Stimulated activated CD4-positive, alpha-beta T cell treated with anti-CD3 and anti-CD28 coated beads, TNF-alpha, amount 100 ng/mL, for 4 hours (primary cell): ENCODE data around the gene SBNO2.
"Not testable (repeated sequence)": the region's sequence is repeated elsewhere in the genome, so short reads cannot be mapped to it uniquely, and the experiment has no call there.

ENCODE experiments used
- DNase-seq, 3 experiments: peaks; one replicate each; pipeline ENCODE4 v3.0.0-alpha.2; 2020; ENCODE audit warnings: low read depth in 3 of 3

SBNO2 gene

GRCh38 chr19:1119475-1120217 is 54.4 kb downstream of the SBNO2 start:
- no peak for DNase-seq

GRCh38 chr19:1118999-1119398 is 55.1 kb downstream of the SBNO2 start:
- no peak for DNase-seq

- no peak for DNase-seq
Measured at GRCh38 chr19:1117654-1118053, 56.4 kb downstream of the SBNO2 start.

GRCh38 chr19:1116726-1117581 is 57.1 kb downstream of the SBNO2 start:
- no peak for DNase-seq

- no peak for DNase-seq
Measured at GRCh38 chr19:1115646-1116420, 58.2 kb downstream of the SBNO2 start.

DNA sequence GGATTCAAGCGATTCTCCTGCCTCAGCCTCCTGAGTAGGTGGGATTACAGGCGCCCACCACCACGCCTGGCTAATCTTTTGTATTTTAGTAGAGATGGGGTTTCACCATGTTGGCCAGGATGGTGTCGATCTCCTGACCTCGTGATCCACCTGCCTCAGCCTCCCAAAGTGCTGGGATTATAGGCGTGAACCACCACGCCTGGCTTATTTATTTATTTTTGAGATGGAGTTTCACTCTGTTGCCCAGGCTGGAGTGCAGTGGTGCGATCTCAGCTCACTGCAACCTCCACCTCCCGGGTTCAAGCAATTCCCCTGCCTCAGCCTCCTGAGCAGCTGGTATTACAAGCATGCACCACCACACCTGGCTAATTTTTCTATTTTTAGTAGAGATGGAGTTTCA is 59.3 kb downstream of the SBNO2 start:
- not testable (repeated sequence) for DNase-seq

DNA sequence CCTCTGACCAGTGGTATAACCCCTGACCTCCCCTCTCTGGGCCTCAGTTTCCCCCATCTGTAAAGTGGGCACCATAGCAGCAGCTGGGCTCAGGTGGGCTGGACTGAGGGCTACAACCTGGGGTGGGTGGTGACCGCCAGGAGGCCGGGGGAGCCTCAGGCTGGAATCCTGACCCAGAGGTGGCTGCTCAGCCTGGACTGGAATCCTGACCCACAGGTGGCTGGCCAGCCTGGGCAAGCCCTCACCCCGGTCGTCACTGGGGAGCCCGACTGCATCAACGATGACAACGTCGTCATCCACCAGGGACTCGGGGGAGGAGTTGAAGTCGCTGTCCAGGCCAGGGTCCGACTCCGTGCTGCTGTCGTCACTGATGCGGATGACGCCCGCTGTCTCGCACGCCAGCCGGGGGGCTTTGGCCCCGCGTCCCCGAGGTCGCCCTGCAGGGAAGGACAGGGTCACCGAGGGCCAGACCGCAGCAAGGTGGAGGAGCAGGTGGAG is 60.0 kb downstream of the SBNO2 start:
- no peak for DNase-seq

DNA sequence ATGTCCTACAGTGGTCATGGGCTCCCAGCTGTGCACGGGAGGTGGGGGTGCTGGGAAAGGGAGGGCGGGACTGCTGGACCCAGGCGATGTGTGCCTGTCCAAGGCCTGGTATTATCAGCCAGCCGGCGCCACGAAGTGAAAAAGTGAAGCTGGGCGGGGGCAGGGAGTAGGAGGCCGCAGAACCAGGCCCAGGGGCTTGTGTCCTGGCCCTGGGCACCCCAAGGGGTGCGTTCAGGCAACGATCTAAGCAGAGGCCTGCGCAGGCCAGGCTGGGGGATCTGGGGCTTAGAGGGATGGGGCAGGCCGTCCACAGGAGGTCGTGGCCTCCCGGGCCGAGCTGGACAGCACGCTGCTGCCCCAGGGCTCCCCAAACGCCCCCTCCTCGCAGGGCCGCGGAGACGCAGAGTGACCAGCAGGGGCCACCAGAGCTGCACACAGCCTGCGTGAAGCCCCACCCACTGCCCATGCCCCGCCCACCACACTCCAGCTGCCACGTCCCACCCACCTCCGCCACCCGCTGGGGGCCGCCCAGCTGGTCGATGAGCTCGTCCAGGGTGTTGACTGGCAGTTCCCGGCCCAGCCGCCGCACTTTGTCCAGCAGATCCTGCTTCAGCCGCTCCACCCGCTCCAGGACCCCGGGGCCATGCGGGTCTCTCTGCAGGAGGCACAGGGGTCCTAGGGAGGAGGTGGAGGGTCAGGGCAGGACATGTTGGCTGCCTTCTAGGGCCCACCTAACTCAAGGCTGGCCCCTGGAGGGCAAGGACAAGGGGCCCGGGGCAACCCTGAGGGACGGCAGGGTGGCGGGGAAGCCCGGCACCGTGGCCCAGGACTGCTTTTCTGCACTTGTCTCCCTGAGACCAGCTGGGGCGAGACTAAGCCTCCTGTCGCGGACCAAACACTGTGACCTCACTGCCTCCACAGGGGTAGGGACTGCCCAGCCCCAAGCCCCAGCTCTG is 60.8 kb downstream of the SBNO2 start:
- DNase-seq, result peak; percentile 63 to 70 (median 69)

GRCh38 chr19:1112268-1113029 is 61.6 kb downstream of the SBNO2 start:
- DNase-seq, result no peak

DNA sequence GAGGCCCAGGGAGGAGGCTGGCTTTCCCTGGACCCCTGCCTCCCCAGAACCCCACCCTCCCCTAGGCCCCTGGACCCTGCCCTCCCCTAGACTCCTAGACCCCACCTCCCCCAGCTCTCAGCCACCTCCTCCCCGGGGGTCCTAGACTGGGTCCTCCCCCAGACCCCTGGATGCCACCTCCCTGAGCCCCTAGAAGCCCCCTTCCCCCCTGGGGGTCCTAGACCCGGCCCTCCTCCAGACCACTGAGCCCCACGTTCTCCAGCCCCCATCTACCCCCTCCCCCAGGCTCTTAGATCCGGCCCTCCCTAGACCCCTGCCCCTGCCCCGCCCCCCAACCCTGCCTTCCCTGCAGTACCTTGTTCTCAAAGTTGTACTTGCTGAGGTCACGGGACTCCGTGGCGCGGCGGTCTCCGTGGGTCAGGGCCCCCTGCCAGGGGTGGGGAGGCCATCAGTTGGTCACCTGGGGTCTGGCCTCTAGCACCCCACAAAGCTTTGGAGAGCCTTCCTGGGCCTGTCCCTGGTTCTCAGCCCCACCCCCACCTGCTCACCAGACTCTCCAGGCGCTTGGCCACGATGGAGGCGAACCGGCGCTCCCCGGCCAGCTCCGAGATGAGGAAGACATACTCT is 62.3 kb downstream of the SBNO2 start:
- no peak for DNase-seq

- no peak for DNase-seq
Measured at GRCh38 chr19:1110809-1111640, 63.0 kb downstream of the SBNO2 start.

- DNase-seq, result no peak
Measured at GRCh38 chr19:1109697-1110671, 64.1 kb downstream of the SBNO2 start.

DNA sequence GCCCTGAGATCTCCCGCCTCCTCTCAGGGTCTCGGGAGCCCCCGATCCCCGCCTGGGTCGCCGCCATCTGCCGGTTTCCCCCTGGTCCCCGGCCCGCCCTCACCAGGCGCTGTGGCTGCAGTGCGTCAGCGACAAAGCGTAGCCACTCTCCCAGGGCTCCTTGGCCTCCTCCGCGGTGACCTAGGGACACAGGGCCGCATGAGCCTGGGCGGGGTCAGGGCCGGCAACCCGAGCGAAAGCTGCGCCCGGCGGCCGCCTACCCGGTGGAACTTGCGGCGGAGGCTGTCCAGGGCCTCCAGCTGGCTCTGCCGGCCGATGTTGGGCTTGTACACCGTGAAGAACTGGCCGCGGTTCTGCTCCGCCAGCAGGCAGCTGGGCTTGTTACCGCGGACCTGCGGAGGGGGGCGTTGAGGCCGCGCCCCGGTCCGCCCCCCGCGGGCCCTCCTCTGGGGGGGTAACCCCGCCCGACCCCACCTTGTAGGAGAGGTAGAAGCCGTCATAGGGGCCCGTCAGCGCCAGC is 65.0 kb downstream of the SBNO2 start:
- DNase-seq, result no peak

- DNase-seq, result no peak
Measured at GRCh38 chr19:1108291-1109031, 65.6 kb downstream of the SBNO2 start.

- DNase-seq, result no peak
Measured at GRCh38 chr19:1107661-1108261, 66.3 kb downstream of the SBNO2 start.
